KOPT-K1 (cell line): Measurements from ENCODE around the gene MYO19.
"Not testable (repeated sequence)": the region's sequence is repeated elsewhere in the genome, so short reads cannot be mapped to it uniquely, and the experiment has no call there.

Source experiments
- H3K27ac ChIP-seq: fragments of 200-600 bp; sonication (generic); 2 replicates; pipeline ENCODE4 v1.5.1; 2016; ENCODE audit warnings: antibody characterized with exemption, mild to moderate bottlenecking, low read depth, low read length; ENCODE audit not compliant: poor library complexity, severe bottlenecking
- H3K36me3 ChIP-seq: fragments of 200-600 bp; sonication (generic); 2 replicates; pipeline ENCODE4 v1.5.1; 2017; ENCODE audit warnings: antibody characterized with exemption, mild to moderate bottlenecking, low read length, moderate library complexity; ENCODE audit not compliant: insufficient read depth
- H3K9me3 ChIP-seq: fragments of 200-600 bp; sonication (generic); 2 replicates; pipeline ENCODE4 v1.5.1; 2017; ENCODE audit warnings: antibody characterized with exemption, low read length, mild to moderate bottlenecking; ENCODE audit not compliant: insufficient read depth, poor library complexity, severe bottlenecking

MYO19 gene

DNA sequence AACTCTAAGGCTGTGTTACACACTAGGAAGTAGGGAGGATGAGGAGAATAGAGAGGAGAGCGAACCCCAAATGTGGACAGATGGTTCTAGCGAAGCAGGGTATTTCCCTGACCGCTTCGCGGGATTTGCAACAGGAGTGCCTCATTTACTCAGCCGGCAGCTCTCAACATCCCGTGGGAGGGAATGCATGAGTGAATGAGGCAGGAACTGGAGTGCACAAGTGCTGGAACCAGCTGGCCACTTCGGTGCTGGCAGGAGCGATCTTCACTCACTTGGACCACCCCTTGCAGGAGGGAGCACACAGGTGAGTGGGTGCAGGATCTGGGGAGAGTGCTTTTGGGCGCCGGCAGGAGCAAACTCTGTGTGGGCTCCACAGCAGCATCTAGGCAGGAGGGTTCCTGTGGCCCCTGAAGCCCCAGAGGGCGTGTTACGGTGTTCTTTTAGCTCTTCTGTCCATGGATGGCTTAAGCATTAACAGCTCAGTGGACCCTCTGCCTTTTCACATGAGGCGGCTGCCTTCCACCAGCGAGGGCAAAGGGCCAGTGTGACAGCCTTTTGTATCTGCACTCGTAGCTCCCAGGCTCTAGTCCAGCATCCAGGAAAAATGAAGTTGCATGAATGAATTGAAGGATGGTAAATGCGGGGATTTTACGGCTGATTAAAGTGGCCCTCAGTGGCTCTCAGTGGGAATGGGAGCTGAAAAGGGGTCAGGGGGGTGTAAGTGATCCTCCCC is 65.6 kb downstream of the MYO19 start:
- Histone ChIP-seq H3K36me3 (no peaks in the 10 kb centered on the region), H3K9me3 (no peaks in the 10 kb centered on the region)

DNA sequence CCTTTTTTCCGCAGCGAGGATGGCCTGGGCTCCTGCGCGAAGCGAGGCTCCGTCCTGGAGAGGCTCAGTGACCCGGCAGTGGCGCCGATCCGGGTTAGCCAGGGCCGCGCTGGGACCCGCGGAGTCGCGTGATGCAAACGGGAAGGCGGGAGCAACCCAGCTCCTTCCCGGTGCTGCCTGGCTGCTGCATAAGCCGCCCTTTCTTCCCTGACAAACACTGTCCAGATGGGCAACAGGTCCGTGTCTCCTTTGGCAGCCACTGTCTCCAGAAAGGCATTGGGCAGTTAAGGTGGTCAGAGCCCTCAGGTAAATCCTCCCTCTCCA is 69.9 kb downstream of the MYO19 start:
- no peak overlapping the region for H3K27ac ChIP-seq
- H3K36me3 ChIP-seq = no peaks in the 10 kb centered on the region

More for the DNA sequence above, 65.6 kb downstream of the MYO19 start:
- H3K27ac ChIP-seq = no peak overlapping the region

DNA sequence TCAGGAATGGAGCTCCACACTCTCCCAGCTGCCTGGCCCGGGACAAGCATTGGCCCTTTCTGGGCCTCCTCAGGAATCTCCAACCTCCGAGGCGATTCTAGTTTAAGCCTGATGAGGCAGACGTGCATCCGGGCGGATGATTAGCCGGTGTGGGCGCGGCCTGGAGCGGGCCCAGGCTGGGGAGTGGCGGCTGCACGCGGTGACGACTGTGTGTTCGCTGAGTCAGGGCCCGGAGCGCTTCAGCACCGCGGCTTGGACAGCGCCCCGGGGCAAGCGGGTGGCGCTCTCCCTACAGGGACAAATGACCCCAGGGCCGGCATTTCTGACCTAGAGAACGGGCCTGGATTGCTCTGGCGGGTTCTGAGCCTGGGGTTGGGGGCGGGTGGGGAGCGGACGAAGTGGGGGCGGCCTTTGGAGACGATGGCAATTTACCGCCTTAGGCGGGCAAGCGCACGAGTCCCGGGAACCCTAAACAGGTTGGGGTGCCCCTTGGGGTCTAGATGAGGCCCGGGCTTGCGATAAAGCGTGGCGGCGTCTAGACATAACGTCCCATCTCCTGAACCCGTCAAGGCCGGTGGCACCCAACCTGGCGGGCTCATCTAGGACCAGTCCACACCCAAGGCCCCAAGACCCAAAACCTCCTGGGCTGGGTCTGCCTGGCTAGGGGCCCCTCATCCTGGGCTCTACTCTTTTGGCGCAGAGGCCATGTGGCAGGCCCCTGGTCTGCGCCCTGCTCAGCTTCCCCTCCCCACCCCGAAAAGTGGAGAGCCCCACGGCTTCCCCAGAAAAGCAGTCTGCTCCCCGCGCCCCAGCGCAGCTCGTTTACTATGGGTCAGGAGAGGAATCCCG is 70.5 kb downstream of the MYO19 start:
- H3K27ac ChIP-seq = no peak overlapping the region
- H3K9me3 ChIP-seq = no peaks in the 10 kb centered on the region
- H3K36me3 ChIP-seq = no peaks in the 10 kb centered on the region

More for the DNA sequence above, 69.9 kb downstream of the MYO19 start:
- H3K9me3 ChIP-seq = no peaks in the 10 kb centered on the region

DNA sequence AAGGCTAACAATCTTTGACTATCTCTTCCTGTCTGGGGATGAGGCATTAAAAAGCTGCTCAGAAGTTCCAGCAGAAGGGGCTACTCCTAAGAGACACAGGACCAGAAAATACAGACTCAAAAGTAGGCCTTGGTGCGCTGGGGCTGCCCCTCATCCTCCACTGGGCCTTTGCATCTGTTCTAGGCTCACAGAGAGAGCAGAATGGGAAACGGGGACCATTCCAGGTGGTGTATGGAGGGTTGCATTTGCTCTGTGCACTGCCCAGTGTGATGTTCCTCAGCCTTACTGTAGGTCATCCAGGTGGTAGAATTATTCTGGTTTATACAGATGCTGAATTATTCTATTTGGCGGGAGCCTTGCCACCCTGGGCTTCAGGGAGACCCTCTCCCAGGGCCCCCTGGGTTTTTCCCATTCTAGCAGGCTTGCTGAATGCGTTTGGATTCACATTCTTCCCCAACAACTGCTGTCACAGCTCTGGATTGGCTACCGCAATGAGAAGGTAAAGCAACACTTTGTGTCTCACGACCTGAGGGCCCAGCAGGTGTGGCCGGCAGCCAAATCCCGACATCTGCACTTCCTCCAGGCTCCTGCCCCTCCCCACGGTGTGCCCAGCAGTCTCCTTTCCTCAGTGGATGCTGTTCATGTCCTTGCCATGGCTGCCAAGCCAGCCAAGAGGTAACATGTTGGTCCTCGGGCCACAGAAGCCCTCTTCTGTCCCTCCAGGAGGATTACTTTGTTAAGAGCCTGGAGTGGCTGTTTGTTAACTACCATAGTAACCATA is 73.1 kb downstream of the MYO19 start:
- no peak overlapping the region for H3K27ac ChIP-seq
- no peaks in the 10 kb centered on the region for H3K36me3 ChIP-seq
- H3K9me3 ChIP-seq = no peaks in the 10 kb centered on the region

DNA sequence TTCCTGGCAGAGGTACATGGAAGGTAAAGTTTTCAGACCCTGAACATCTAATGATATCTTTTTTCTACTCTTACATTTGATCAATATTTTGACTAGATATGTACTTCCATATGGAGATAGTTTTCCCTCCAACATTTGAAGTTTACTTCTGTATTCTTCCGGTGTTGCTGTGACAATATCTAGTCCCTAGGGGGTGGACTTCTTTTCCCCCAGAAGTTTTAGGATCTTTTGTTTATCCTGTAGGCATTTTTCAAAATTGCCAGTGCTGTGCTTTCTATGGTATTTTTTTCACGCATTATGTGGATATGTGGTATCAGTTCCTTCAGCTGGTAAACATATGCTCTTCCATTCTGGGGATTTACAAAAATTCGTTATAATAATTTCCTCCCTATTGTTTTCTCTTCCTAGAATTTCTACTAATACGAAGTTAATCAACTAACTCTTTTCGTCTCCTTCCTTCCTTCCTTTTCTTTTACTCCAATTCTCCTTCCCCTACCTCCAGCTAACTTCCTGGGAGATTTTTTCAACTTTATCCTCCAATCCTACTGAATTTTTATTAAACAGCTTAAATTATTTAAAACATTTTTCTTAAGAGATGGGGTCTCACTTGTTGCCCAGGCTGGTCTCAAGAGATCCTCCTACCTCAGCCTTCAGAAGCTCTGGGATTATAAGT is 74.3 kb downstream of the MYO19 start:
- Histone ChIP-seq H3K36me3 (no peaks in the 10 kb centered on the region), H3K9me3 (no peaks in the 10 kb centered on the region), H3K27ac (no peak overlapping the region)

DNA sequence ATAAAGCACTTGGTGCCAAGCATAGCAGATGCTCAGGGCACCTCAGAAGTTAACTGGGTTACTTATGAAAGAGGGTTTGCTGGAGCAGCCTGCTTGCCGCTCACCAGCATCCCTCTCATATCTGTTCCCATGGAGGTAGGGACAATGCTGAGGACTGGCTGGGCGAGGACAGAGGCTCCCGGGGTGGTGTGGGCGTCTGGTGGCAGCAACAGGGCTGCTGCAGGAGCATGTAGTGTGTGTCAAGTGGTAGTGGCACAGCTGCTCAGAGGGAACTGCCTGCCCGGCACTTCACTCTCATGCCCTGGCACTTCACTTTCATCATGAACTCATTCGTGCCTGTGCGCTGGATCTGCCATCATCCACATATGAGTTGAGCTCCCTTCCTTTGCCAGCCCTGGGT is 75.1 kb downstream of the MYO19 start:
- no peaks in the 10 kb centered on the region for H3K9me3 ChIP-seq
- no peaks in the 10 kb centered on the region for H3K36me3 ChIP-seq
- no peak overlapping the region for H3K27ac ChIP-seq

DNA sequence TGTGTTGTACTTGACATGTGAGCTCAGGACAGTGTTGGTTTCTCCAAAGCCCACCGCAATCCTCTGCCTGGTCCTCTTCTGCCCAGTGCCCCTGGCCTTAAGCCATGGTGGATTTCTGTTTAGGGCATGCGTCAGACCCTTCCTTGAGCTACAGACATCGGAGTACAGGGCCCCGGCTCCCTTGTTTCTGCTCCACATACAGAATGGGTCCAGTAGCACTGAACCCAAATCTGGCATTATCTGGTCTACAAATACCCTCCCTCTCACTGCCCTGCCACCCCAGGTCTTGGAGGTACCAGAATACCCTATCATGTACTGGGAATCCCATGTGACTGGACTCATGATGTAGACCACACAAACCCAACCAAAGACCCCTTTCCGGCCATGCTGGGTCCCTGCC is 75.6 kb downstream of the MYO19 start:
- no peaks in the 10 kb centered on the region for H3K36me3 ChIP-seq
- no peaks in the 10 kb centered on the region for H3K9me3 ChIP-seq
- no peak overlapping the region for H3K27ac ChIP-seq

DNA sequence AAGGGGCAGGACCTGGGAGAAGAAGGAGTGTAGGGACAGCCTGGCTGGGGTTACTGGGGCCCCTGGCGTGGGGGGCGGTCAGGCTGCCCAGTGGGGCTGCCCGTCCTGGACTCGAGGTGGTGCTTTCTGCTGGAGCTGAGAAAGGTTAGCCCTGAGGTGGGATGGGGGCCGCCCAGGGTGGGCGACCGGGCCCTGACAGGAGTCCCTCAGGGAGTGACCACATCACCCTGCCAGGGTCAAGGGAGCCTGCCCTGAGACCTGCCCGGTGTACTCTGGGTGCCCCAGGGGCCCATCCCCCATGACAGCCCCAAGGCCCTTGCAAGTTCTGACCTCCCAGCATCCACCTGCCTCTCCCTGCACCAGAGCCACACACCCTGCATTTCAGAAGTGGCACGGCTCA is 77.0 kb downstream of the MYO19 start:
- H3K36me3 ChIP-seq, H3K27ac ChIP-seq, H3K9me3 ChIP-seq: not testable (repeated sequence)

DNA sequence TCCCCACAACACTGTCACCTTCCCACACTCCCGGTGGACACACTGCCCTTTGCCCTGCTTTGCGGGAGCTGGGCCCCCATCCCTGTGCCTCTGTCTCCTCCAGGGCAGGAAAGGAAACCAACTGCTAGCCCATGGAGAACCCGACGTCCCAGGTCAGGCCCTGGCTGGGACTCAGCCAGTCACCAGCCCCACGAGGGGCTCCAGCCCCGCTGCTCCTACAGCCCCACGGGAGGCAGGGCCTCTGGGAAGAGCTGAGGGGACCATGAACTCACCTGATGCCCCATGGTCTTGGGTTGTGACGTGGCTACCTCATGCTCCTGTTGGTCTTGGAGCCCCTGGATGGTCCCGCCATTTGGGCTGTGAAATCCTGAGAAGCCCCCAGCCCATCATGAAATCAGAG is 81.8 kb downstream of the MYO19 start:
- not testable (repeated sequence) for H3K27ac ChIP-seq, H3K9me3 ChIP-seq, H3K36me3 ChIP-seq

DNA sequence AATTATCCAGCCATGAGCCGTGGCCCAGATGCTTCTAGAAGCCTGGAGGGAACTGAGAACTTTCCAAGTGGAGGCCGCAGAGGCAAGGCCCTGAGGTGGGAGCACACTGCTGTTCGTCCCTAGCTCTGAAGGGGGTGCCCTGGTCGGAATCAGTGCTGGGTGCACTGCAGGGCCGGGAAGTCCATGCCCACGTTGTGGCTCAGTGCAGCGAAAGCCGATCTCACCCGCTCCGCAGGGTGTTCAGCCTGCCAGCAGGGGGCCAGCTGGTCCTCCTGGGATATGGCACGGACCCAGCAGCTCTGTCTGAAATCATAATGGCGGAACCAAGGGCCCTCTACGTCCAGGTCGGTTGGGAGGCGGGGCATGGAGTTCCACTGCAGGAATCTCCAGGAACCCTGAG is 84.7 kb downstream of the MYO19 start:
- not testable (repeated sequence) for H3K27ac ChIP-seq, H3K9me3 ChIP-seq, H3K36me3 ChIP-seq
